ENCODE data around the gene TDRD7.

TDRD7 gene

DNA sequence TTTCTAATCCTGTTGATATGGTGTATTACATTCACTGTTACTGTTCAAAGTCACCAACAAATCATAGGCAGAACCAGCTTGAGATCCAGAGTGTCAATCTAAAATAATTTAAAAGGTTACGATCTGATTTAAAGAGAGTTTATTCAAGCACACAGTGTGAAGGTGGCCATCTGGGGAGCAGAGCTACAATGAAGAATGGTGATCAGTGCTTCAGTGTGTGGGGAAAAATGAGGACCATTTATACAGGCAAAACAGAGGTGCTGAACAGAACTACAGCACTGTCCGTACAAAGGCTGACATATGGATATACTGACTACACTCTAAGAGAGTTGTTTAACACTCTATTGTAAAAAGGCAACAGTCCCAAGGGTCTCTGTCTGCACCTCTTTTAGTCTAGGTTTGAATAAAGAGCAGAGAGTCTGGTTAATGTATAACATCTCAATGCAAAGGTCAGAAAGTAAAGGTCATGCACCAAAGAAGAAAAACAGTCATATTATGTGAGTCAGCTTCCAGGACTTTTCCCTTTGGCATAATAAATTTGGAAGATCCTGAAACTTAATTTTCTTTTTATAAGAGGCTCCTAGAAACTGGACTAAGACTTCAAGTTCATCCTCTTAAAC lies 29.7 kb upstream of the TDRD7 start:
- no peak for TF ChIP-seq GATA3 (IDR thresholded peaks at IDR 0.05; ENCODE audit: low read depth, low read length)
- TF ChIP-seq GATA2 (IDR thresholded peaks at IDR 0.05; ENCODE audit: low read depth, low read length): no peak

DNA sequence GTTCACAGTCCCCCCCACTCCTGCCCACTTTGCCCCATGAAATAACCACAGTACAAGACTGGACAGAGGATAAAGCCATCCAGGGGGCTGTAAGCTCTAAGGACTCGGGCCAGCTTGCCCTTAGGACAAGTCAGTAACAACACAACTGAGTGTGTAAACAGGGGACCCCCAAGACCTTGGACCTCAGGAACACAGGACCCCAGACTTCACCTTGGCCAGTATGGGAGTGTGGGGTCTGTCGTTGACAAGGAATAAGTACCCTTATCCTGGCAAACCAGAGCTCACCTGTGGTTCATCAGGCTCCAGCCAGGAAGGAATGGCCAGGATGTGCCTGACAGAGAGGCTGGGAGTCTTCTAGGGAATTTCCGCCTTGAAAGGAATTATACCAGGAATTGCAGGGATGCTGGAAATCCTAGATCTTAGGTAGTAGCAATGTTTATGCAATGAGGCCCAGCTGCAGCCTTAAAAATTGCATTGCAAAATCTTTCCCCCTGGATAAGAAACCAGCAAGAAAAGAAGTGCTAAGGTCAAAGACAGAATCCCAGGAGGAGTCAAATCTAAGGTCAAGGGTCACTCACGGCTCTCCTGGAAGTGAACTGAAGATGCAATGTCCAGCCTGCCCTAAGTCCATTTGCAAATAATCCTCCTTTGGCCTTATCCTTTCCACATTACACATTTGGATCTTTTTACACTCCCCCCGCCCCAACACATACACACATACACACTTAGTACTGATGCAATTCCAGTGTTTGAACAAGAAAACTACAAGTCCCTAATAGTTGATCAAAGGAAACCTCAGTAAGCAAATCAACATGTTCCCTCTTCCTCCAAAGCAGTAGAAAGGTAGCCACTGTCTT lies 27.3 kb upstream of the TDRD7 start:
- no peak for TF ChIP-seq GATA3 (IDR thresholded peaks at IDR 0.05; ENCODE audit: low read depth, low read length)
- TF ChIP-seq GATA2 (IDR thresholded peaks at IDR 0.05; ENCODE audit: low read depth, low read length): no peak

DNA sequence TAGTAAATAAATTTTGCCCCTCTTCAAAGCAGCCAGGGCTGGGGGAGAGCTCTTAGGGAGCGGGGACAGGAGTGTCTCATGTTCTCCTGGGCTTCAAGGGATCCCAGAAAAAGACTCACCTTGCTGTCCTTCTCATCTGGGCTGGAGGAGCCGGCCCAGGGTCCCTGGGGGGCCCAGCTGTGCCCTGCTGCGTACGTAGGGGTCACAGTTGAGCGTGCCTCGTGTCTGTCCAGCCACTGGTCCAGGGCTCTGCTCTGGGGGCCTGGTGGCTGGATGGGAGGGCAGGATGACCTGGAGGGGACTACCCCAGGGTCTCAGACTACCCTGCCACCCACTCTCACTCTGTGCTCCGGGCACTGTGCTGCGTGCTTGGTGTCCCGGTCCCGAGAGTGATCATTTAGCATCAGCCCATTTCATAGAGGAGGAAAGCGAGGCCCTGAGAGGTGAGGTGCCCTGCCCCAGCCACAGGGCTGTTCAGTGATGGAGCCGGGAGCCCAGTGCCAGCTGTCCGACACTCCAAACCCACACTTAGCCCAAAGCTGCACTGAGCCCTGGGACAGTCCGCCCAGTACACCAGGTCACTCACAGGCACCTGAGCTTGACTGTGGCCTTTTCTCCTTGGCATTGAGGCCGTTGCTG lies 26.2 kb upstream of the TDRD7 start:
- no peak for TF ChIP-seq GATA3 (IDR thresholded peaks at IDR 0.05; ENCODE audit: low read depth, low read length)
- no peak for TF ChIP-seq GATA2 (IDR thresholded peaks at IDR 0.05; ENCODE audit: low read depth, low read length)

DNA sequence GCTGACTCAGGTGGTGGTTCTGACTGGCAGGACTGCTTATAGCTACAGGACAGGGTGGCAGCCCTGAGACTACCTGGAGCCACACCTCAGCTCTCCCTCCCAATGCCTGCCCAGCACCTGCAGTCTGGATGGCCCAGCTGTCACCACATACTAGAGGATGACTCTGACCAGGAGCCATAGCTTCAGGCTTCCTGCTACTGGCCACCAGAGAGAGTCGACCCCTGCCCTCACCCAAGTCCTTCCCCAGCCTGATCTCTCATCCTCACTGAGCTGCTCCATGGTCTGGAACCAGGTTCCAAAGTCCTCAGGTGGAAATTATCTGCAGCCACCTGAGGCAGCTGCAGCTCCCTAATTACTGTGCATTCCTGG lies 25.6 kb upstream of the TDRD7 start:
- no peak for TF ChIP-seq GATA2 (IDR thresholded peaks at IDR 0.05; ENCODE audit: low read depth, low read length)
- no peak for TF ChIP-seq GATA3 (IDR thresholded peaks at IDR 0.05; ENCODE audit: low read depth, low read length)

DNA sequence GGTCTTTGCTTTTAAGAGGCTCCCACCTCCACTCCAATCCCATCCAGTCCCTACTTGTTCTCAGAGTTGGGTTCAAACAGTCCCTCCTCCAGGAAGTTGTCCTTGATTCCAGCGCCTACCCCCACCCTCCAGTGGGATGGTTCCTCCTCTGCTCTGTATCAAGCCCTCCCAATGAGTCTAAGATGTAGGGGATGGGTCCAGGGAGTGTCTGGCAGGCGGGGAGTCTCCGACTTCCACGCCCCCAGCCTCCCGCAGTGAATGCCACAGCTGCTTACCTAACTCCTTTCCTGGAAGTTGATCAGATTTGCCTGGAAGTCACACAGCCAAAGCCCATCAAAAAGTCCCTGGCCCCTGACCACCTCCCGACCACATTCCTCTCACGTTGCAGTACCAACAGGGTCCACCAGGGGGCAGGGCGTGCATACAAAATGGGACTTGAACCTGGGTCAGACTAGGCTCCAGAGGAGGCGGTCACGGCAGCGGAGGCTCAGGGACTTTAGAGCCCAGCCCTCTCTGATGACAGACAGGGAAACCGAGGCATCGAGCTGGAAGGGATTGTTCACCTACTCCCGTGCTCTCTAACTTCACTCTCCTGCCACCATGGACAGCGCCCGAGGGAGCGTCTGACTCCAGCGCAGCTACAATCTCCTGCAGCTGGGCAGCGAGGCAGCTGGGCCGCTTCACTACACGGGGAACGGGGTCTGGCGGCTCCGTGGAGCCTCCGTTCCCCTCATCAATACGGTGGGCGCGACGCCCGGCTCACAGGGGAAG lies 25.0 kb upstream of the TDRD7 start:
- TF ChIP-seq GATA2 (IDR thresholded peaks at IDR 0.05; ENCODE audit: low read depth, low read length) (no peak), GATA3 (IDR thresholded peaks at IDR 0.05; ENCODE audit: low read depth, low read length) (no peak)

DNA sequence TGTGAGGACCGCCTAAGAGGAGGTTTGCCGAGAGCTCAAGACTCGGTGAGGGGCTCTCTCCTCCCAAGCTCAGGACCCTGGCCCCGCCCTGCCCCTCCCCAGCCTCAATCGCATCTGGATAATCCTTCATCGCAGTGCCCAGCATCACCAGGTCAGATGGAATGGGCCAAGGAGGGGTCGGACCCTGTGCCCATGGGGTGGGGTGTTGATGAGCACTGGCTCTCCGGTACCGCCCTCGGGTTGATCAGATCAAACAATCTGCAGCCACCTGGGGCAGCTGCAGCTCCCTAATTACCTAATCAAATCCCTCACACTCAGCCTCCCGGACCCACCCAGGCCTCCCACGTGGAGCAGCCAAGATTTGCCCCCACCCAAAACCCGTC lies 24.4 kb upstream of the TDRD7 start:
- TF ChIP-seq GATA3 (IDR thresholded peaks at IDR 0.05; ENCODE audit: low read depth, low read length) (no peak), GATA2 (IDR thresholded peaks at IDR 0.05; ENCODE audit: low read depth, low read length) (no peak)

DNA sequence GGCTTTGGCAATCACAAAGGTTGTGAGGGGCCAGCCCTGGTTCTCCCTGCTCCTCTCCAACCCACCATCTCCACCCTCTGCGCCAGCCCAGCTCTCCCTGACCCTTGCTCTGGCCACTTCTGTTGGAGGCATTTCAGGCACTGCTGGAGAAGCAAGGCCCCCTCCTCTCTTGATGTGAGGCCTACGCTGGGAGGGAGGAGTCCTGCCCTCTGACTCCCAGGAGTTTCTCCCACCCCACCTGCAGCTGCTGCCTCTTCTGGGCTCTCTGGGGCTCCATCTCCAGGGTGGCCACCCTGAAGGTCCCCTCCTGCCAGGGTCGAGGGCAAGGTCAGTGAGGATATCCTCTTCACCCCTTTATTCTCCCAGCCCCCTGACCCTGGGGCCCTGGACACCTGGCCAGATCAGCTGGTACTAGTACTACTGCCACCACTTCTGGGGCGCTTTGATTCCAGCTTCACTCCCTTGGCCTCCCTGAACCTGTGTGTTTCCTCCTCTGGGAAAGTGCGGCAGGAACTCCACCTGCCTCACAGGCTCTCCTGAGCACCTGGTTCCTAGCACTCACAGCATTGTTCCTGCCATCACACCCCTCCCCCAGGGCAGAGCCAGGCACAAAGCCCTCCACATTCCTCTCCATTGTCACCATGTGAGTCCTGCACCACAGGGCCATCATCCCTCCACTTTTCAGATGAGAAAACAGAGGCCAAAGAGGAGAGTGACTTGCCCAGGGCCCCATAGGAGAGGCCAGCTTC lies 23.8 kb upstream of the TDRD7 start:
- TF ChIP-seq GATA2 (IDR thresholded peaks at IDR 0.05; ENCODE audit: low read depth, low read length) (no peak), GATA3 (IDR thresholded peaks at IDR 0.05; ENCODE audit: low read depth, low read length) (no peak)

DNA sequence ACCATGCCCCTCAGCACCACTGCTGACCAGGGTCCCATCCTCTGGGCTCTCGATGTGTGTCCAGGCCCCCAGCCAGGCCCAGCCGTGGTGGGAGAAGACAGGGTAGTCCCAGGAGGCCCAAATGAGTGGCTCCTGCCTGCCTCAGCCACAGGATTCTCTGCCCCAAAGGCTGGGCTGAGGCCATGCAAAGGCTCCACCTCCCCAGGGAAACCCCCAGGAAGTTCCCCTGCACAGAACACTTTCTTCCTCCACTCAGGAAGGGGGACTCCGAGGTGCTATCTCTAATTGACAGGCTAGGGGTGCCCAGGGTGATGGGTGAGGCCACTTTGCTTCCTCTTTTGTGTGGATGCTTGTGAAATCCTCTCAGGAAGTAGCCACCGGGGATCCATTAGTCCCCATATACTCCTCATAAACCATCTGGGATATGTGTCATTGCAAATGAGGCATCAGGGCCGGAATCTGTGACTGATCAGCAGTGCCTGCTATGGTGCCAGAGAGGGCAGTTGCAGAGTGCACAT lies 23.1 kb upstream of the TDRD7 start:
- no peak for TF ChIP-seq GATA3 (IDR thresholded peaks at IDR 0.05; ENCODE audit: low read depth, low read length)
- TF ChIP-seq GATA2 (IDR thresholded peaks at IDR 0.05; ENCODE audit: low read depth, low read length): no peak

DNA sequence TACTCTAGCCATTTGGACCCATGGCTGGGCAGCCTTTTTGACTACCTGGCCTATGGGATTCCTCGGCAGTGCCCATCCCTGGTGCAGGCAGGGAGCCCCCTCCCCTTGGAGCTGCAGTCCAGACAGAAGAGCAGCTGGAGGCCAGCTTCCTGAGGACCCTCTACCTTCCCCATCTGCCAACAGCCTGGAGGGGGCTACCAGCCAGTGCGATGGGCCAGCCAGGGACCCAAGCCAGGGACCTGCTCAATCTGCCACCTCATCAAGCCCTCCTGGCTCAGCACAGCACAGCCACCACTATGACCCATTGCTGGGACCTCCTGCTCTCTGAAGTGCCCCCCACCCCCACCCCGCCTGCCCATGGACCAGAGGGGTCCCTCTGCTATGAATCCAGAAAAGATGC lies 22.6 kb upstream of the TDRD7 start:
- no peak for TF ChIP-seq GATA2 (IDR thresholded peaks at IDR 0.05; ENCODE audit: low read depth, low read length)
- no peak for TF ChIP-seq GATA3 (IDR thresholded peaks at IDR 0.05; ENCODE audit: low read depth, low read length)

DNA sequence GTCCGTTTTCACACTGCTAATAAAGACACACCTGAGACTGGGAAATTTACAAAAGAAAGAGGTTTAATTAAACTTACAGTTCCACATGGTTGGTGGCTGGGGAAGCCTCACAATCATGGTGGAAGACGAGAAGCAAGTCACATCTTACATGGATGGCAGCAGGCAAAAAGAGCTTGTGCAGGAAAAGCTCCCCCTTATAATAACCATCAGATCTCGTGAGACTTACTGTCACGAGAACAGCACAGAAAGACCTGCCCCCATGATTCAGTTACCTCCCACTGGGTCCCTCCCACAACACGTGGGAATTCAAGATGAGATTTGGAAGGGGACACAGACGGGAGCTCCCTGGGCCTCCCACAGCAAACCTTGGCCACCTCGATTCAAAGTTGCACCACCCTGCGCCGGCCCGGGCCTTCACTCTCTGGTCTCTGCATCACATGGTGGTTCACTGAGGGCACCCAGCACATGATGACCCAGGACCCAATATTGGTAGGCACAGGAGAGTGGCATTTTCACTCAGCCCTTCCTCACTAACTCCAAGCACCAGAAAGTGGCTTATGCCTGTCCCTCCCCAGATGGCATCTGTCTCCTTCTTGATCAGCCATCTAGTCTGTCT lies 21.0 kb upstream of the TDRD7 start:
- TF ChIP-seq GATA3 (IDR thresholded peaks at IDR 0.05; ENCODE audit: low read depth, low read length): no peak

DNA sequence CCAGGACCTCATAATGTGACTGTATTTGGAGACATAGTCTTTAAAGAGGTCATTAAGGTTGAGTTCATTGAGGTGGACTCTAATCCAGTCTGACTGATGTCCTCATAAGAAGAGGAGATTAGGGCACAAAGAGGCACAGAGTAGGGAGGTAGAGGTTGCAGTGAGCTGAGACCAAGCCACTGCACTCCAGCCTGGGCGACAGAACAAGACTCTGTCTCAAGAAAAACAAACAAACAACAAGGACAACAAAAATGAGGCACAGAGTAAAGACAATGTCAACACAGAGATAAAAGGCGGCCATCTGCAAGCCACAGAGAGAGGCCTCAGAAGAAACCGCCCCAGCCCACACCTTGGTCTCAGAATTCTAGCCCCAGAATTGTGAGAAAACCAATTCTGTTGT lies 17.0 kb upstream of the TDRD7 start:
- TF ChIP-seq GATA2 (IDR thresholded peaks at IDR 0.05; ENCODE audit: low read depth, low read length) (no peak), GATA3 (IDR thresholded peaks at IDR 0.05; ENCODE audit: low read depth, low read length) (no peak)

DNA sequence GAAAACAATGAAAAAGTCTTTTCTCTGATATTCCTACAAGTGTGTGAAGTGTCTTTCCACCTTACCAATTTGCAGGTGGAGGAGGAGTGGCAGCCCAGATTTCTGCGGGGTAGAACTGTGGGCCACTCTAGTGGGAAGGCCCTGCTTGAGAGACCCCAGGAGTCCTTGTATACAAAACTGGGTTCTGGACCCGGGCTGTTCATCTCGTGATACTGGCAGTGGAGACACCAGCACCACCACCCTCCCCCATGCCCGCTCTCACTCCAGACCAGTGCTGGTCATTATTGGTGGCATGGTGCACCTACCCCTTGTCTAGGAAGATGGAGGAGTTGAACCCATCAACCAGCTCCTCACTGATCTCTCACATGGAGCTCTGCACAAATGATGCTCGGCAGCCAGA lies 16.2 kb upstream of the TDRD7 start:
- TF ChIP-seq GATA2 (IDR thresholded peaks at IDR 0.05; ENCODE audit: low read depth, low read length): no peak
- TF ChIP-seq GATA3 (IDR thresholded peaks at IDR 0.05; ENCODE audit: low read depth, low read length): no peak

DNA sequence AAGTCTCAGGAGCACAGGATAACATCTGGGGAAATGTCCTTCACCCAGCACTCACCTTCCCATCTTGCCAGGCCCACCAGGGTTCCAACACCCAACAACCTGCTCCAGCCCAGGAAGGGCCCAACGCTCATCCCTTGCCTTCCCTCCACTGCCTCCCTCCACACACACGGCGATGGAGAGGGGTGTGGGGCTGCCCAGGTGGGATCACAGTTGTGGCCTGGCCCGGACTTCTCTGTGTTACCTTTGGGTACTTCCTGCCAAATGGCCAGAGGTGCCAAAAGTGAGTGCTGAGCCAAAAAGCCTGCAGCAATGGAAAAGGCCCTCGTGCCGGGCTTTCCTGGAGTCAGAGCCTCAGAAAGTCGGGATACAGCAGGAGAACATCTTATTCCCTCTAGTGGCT lies 15.6 kb upstream of the TDRD7 start:
- no peak for TF ChIP-seq GATA3 (IDR thresholded peaks at IDR 0.05; ENCODE audit: low read depth, low read length)
- no peak for TF ChIP-seq GATA2 (IDR thresholded peaks at IDR 0.05; ENCODE audit: low read depth, low read length)

All from SH-SY5Y (cell line).